HepG2 (cell line): ENCODE results near the gene CLDND2. TPM values are rescaled to one million over a fixed set of nuclear protein-coding genes. Genes with fewer than 3 reads are reported as not detected.

Source experiments
- CBX5 ChIP-seq: sonication (generic); formaldehyde crosslinking; IDR thresholded peaks from 2 replicates; pipeline ENCODE4 v1.4.0; 2020; ENCODE audit warnings: missing genetic modification reagents, borderline replicate concordance
- HOXD1 ChIP-seq: sonication (generic); formaldehyde crosslinking; IDR thresholded peaks from 2 replicates; pipeline ENCODE4 v1.5.0; 2020; ENCODE audit warnings: missing genetic modification reagents
- ISL2 ChIP-seq: sonication (generic); formaldehyde crosslinking; IDR thresholded peaks from 2 replicates; pipeline ENCODE4 v1.5.0; 2020; ENCODE audit warnings: missing genetic modification reagents
- KDM2A ChIP-seq: sonication (generic); formaldehyde crosslinking; IDR thresholded peaks from 2 replicates; pipeline ENCODE4 v1.4.0; 2020; ENCODE audit warnings: low read depth, missing genetic modification reagents, borderline replicate concordance
- KMT2B ChIP-seq: IDR thresholded peaks from 2 replicates; pipeline ENCODE4 v1.6.1; 2016; ENCODE audit warnings: missing genetic modification reagents, missing compliant biosample characterization
- MATR3 ChIP-seq: sonication (generic); formaldehyde crosslinking; IDR thresholded peaks from 2 replicates; pipeline ENCODE4 v1.4.0; 2020; ENCODE audit warnings: missing genetic modification reagents
- NFE2L1 ChIP-seq: sonication (generic); formaldehyde crosslinking; IDR thresholded peaks from 2 replicates; pipeline ENCODE4 v1.4.0; 2020; ENCODE audit warnings: missing genetic modification reagents, mild to moderate bottlenecking, borderline replicate concordance
- SKI ChIP-seq: fragments of 450-650 bp; IDR thresholded peaks from one replicate; pipeline ENCODE4 v1.6.1; 2018; ENCODE audit warnings: mild to moderate bottlenecking; ENCODE audit not compliant: partially characterized antibody
- ZMYM4 ChIP-seq: sonication (generic); formaldehyde crosslinking; IDR thresholded peaks from 2 replicates; pipeline ENCODE4 v1.8.1; 2023; ENCODE audit warnings: mild to moderate bottlenecking, missing genetic modification reagents
- ZNF337 ChIP-seq: sonication (generic); formaldehyde crosslinking; IDR thresholded peaks from 2 replicates; pipeline ENCODE4 v1.5.1; 2020; ENCODE audit warnings: missing genetic modification reagents, low read depth, mild to moderate bottlenecking, borderline replicate concordance
- ZNF644 ChIP-seq: IDR thresholded peaks from 2 replicates; pipeline ENCODE4 v1.6.1; 2016; ENCODE audit warnings: low read depth
- ZNF660 ChIP-seq: sonication (generic); formaldehyde crosslinking; IDR thresholded peaks from 2 replicates; pipeline ENCODE4 v1.5.1; 2020; ENCODE audit warnings: mild to moderate bottlenecking, low read depth, missing genetic modification reagents, borderline replicate concordance
- ZNF883 ChIP-seq: sonication (generic); formaldehyde crosslinking; IDR thresholded peaks from 2 replicates; pipeline ENCODE4 v1.5.1; 2020; ENCODE audit warnings: mild to moderate bottlenecking, missing genetic modification reagents; ENCODE audit errors: not compliant biosample characterization
- polyA plus RNA-seq, 8 experiments: library from polyadenylated mRNA; depleted of rRNA in 3 of 8; stranded (reverse) in 7 of 8; unstranded in 1 of 8; fragments of >200 nt; fragmentation: Illumina TruSeq in 4 of 8; extraction: Trizol in 4 of 8; gene quantifications; 2 replicates each; pipeline versions ENCODE4 v1.2.1 to v1.2.3, GENCODE V29; 2011 to 2016; ENCODE audit warnings: low read depth in 4 of 8, missing spikeins in 1 of 8, mixed read lengths in 1 of 8; ENCODE audit not compliant: insufficient read depth in 1 of 8
- total RNA-seq, 5 experiments: library from RNA; depleted of rRNA; stranded (reverse); fragments of >200 nt; fragmentation: Illumina TruSeq; extraction: Trizol; gene quantifications; 2 replicates each; pipeline ENCODE4 v1.2.3, GENCODE V29; 2016; ENCODE audit warnings: low read depth in 1 of 5
- TF ChIP-seq, protein P1 (sequence below), 2 experiments: sonication (generic) in 1 of 2; formaldehyde crosslinking in 1 of 2; IDR thresholded peaks; 2 replicates each; pipeline versions ENCODE4 v1.4.0 to v1.6.1; 2018 to 2020; ENCODE audit warnings: missing genetic modification reagents in 2 of 2, borderline replicate concordance in 1 of 2, low read depth in 1 of 2, mild to moderate bottlenecking in 1 of 2, missing biosample characterization in 1 of 2
- TF ChIP-seq, protein P2 (sequence below): IDR thresholded peaks from 2 replicates; pipeline ENCODE4 v1.6.1; 2012; ENCODE audit warnings: low read depth, low read length, improper control_type of control experiment
- TF ChIP-seq, protein P3 (sequence below), 2 experiments: IDR thresholded peaks; 2 replicates each; pipeline ENCODE4 v1.6.1; 2011 to 2012; ENCODE audit warnings: low read length in 2 of 2, borderline replicate concordance in 1 of 2, low read depth in 1 of 2, mild to moderate bottlenecking in 1 of 2, moderate library complexity in 1 of 2
- TF ChIP-seq, protein P4 (sequence below): sonication (generic); formaldehyde crosslinking; IDR thresholded peaks from 2 replicates; pipeline ENCODE4 v1.4.0; 2020; ENCODE audit warnings: missing genetic modification reagents

The CLDND2 gene
- total and polyA plus RNA-seq, 2 of the 13 experiments (the other 11 are each of a cell fraction or from before 2014, with no cell fraction given): 0.84 to 1.8 TPM

DNA sequence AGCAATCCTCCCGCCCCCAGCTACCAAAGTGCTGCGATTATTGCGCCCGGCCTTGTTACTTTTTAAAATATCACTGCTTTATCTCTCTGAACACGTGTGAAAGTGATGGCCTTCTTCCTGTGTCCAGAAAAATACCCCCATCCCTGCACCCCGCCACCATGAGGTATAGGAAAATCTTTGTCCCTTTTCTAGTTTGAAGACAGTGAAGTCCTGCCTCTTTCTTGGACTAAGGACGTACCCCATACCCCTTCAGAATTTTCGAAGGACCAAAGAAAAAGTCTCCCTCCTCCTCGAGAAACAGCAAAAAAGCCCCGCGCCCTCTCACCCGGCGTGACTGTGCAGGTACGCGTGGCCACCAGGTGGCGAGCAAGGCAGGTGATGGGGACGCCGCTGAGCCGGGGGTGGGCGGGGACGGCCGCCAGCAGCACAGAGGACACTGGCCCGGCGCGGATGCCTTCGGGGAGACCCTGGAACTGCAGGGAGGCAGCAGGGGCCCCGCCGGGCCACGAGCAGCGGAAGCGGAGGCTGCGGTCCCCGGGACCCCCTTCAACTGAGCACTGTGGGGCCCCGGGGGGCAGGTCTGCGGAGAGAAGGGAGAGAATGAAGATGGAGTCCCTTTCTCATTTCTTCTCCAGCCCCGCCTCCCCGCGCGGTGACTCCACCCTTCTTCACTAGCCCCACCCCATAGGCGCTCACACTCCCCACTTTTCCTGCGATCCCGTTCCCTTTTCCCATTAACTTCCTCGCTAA is 30.1 kb downstream of the CLDND2 start (continued):
- TF ChIP-seq, protein P1, sequence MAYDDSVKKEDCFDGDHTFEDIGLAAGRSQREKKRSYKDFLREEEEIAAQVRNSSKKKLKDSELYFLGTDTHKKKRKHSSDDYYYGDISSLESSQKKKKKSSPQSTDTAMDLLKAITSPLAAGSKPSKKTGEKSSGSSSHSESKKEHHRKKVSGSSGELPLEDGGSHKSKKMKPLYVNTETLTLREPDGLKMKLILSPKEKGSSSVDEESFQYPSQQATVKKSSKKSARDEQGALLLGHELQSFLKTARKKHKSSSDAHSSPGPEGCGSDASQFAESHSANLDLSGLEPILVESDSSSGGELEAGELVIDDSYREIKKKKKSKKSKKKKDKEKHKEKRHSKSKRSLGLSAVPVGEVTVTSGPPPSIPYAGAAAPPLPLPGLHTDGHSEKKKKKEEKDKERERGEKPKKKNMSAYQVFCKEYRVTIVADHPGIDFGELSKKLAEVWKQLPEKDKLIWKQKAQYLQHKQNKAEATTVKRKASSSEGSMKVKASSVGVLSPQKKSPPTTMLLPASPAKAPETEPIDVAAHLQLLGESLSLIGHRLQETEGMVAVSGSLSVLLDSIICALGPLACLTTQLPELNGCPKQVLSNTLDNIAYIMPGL (CRISPR knock-in tag; IDR thresholded peaks at IDR 0.05; ENCODE audit: borderline replicate concordance in 1 of 2, low read depth in 1 of 2): peak; percentile 78 to 82; a peak in 3 of 4 replicates
- TF ChIP-seq KDM2A (CRISPR knock-in tag): peak; percentile 84; the same call in 1 of the 2 replicates
- TF ChIP-seq ZNF660: no peak
- TF ChIP-seq CBX5 (CRISPR knock-in tag): peak; percentile 24; the same call in 1 of the 2 replicates
- TF ChIP-seq, protein P2, sequence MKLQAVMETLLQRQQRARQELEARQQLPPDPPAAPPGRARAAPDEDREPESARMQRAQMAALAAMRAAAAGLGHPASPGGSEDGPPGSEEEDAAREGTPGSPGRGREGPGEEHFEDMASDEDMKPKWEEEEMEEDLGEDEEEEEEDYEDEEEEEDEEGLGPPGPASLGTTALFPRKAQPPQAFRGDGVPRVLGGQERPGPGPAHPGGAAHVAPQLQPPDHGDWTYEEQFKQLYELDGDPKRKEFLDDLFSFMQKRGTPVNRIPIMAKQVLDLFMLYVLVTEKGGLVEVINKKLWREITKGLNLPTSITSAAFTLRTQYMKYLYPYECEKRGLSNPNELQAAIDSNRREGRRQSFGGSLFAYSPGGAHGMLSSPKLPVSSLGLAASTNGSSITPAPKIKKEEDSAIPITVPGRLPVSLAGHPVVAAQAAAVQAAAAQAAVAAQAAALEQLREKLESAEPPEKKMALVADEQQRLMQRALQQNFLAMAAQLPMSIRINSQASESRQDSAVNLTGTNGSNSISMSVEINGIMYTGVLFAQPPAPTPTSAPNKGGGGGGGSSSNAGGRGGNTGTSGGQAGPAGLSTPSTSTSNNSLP: no peak
- TF ChIP-seq SKI: no peak
- TF ChIP-seq ZMYM4 (CRISPR knock-in tag): no peak
- no peak for TF ChIP-seq MATR3
- peak; percentile 44; the same call in 1 of the 2 replicates for TF ChIP-seq ISL2 (CRISPR knock-in tag)
- no peak for TF ChIP-seq KMT2B (CRISPR knock-in tag)
- no peak for TF ChIP-seq ZNF644 (CRISPR knock-in tag)
- TF ChIP-seq, protein P3, sequence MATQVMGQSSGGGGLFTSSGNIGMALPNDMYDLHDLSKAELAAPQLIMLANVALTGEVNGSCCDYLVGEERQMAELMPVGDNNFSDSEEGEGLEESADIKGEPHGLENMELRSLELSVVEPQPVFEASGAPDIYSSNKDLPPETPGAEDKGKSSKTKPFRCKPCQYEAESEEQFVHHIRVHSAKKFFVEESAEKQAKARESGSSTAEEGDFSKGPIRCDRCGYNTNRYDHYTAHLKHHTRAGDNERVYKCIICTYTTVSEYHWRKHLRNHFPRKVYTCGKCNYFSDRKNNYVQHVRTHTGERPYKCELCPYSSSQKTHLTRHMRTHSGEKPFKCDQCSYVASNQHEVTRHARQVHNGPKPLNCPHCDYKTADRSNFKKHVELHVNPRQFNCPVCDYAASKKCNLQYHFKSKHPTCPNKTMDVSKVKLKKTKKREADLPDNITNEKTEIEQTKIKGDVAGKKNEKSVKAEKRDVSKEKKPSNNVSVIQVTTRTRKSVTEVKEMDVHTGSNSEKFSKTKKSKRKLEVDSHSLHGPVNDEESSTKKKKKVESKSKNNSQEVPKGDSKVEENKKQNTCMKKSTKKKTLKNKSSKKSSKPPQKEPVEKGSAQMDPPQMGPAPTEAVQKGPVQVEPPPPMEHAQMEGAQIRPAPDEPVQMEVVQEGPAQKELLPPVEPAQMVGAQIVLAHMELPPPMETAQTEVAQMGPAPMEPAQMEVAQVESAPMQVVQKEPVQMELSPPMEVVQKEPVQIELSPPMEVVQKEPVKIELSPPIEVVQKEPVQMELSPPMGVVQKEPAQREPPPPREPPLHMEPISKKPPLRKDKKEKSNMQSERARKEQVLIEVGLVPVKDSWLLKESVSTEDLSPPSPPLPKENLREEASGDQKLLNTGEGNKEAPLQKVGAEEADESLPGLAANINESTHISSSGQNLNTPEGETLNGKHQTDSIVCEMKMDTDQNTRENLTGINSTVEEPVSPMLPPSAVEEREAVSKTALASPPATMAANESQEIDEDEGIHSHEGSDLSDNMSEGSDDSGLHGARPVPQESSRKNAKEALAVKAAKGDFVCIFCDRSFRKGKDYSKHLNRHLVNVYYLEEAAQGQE (IDR thresholded peaks at IDR 0.05; ENCODE audit: borderline replicate concordance in 1 of 2, low read depth in 1 of 2, low read length in 2 of 2): no peak
- TF ChIP-seq ZNF883 (CRISPR knock-in tag): peak; percentile 23
- no peak for TF ChIP-seq NFE2L1
- no peak for TF ChIP-seq ZNF337
- TF ChIP-seq HOXD1: peak; percentile 54; the same call in 1 of the 2 replicates
- TF ChIP-seq, protein P4, sequence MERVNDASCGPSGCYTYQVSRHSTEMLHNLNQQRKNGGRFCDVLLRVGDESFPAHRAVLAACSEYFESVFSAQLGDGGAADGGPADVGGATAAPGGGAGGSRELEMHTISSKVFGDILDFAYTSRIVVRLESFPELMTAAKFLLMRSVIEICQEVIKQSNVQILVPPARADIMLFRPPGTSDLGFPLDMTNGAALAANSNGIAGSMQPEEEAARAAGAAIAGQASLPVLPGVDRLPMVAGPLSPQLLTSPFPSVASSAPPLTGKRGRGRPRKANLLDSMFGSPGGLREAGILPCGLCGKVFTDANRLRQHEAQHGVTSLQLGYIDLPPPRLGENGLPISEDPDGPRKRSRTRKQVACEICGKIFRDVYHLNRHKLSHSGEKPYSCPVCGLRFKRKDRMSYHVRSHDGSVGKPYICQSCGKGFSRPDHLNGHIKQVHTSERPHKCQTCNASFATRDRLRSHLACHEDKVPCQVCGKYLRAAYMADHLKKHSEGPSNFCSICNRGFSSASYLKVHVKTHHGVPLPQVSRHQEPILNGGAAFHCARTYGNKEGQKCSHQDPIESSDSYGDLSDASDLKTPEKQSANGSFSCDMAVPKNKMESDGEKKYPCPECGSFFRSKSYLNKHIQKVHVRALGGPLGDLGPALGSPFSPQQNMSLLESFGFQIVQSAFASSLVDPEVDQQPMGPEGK (CRISPR knock-in tag): peak; percentile 48
